Pericardium fibroblast (primary cell): ENCODE results near the gene SDCBP2. TPM values are rescaled to one million over a fixed set of nuclear protein-coding genes. Genes with fewer than 3 reads are reported as not detected.

Experiments
- total RNA-seq: library from RNA; depleted of rRNA; stranded (reverse); fragments of >200 nt; gene quantifications from 2 replicates; pipeline ENCODE4 v1.2.3, GENCODE V29; 2015

The SDCBP2 gene, protein sequence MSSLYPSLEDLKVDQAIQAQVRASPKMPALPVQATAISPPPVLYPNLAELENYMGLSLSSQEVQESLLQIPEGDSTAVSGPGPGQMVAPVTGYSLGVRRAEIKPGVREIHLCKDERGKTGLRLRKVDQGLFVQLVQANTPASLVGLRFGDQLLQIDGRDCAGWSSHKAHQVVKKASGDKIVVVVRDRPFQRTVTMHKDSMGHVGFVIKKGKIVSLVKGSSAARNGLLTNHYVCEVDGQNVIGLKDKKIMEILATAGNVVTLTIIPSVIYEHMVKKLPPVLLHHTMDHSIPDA
- 1.8 and 5.8 TPM in 2 replicates for total RNA-seq

DNA sequence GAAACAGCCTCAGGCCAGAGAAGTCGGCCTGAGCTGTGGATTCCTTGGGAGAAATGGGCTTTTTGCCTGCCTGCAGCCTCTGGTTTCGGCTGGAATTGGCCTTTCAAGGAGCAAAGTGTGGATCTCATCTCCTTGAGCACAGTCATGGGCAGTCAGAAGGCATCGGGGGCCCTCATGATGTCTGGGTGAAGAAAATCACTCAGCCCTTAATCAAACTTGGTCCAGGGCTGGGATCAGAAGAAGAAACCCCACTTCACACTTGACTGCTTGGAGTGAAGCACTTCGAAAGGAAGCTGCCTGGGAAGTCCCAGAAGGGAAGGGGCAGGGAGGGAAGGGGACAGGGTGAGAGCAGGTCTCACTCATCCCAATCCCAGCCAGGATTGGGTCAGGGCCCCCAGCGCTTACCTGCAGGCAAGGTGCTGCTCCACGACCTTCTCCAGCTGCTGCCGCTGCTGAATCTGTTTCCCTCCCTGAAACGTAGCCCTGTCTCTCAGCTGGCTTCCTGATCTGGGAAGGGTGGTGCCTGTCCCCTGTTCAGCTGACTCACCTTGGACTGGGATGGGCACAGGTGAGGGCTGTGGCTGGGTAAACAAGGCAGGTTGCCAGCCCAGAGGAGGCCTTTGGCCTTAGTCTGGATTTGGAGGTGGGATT is at the start of gene SDCBP2:
TSS of gene SDCBP2 (minus strand) at position 460 of the 651 bp plus-strand sequence. CDS start 8,723 bp downstream, outside the sequence.

GRCh38 chr20:1266167-1266973 is 62.6 kb downstream of the SDCBP2 start, which contains the start of gene SNPH:
SNPH (plus strand) TSS chr20:1266294; CDS start chr20:1296240, 29,946 bp downstream.

Other genes with a start within 250 kb of the SDCBP2 start
- 61.0 and 97.4 TPM in 2 replicates for gene PSMF1, start 210.5 kb downstream of the SDCBP2 start, total RNA-seq
- gene TMEM74B, start 144.2 kb downstream of the SDCBP2 start, total RNA-seq = not detected in 2 replicates
- gene C20orf202, start 125.7 kb downstream of the SDCBP2 start, total RNA-seq = 0.58 TPM in 1 of 2 replicates, not detected in the other
- not detected in 2 replicates for gene RAD21L1, start 103.1 kb downstream of the SDCBP2 start, total RNA-seq
- gene SNPH, start 62.8 kb downstream of the SDCBP2 start, total RNA-seq = 4.4 and 7.4 TPM in 2 replicates
- gene FKBP1A, start 63.9 kb upstream of the SDCBP2 start, total RNA-seq = 94.6 and 124 TPM in 2 replicates
- gene NSFL1C, start 137.7 kb upstream of the SDCBP2 start, total RNA-seq = 25.4 and 27.8 TPM in 2 replicates
- gene SIRPB2, start 162.3 kb upstream of the SDCBP2 start, total RNA-seq = not detected in 2 replicates
- not detected in 2 replicates for gene SIRPD, start 228.6 kb upstream of the SDCBP2 start, total RNA-seq